HG03558 (cell line): Measurements from ENCODE around the gene MPRIP.

Experiments used
- ATAC-seq: cut with Tn5 transposase; IDR thresholded peaks from one replicate; pipeline ENCODE4 v1.9.1; 2021; ENCODE audit warnings: moderate number of reproducible peaks; ENCODE audit not compliant: unreplicated experiment; ENCODE audit errors: extremely low read depth

Gene MPRIP

GRCh38 chr17:17080181-17080631 is 37.9 kb downstream of the MPRIP start:
- no peak for ATAC-seq

- no peak for ATAC-seq
Measured at GRCh38 chr17:17080781-17081180, 38.5 kb downstream of the MPRIP start.

GRCh38 chr17:17081304-17081940 is 39.2 kb downstream of the MPRIP start:
- ATAC-seq: no peak

- ATAC-seq: no peak
Measured at GRCh38 chr17:17082878-17083277, 40.6 kb downstream of the MPRIP start.

GRCh38 chr17:17084317-17084835 is 42.1 kb downstream of the MPRIP start:
- no peak for ATAC-seq

GRCh38 chr17:17084941-17085340 is 42.7 kb downstream of the MPRIP start:
- ATAC-seq: no peak

GRCh38 chr17:17086585-17086984 is 44.3 kb downstream of the MPRIP start:
- no peak for ATAC-seq

GRCh38 chr17:17087424-17088015 is 45.3 kb downstream of the MPRIP start:
- no peak for ATAC-seq

- no peak for ATAC-seq
Measured at GRCh38 chr17:17088086-17088485, 45.8 kb downstream of the MPRIP start.

GRCh38 chr17:17088541-17089525 is 46.6 kb downstream of the MPRIP start:
- ATAC-seq: no peak

- no peak for ATAC-seq
Measured at GRCh38 chr17:17089796-17090641, 47.8 kb downstream of the MPRIP start.

GRCh38 chr17:17090642-17091103 is 48.4 kb downstream of the MPRIP start:
- no peak for ATAC-seq

GRCh38 chr17:17091276-17091675 is 49.0 kb downstream of the MPRIP start:
- no peak for ATAC-seq

- ATAC-seq: no peak
Measured at GRCh38 chr17:17091856-17092756, 49.8 kb downstream of the MPRIP start.

- ATAC-seq: no peak
Measured at GRCh38 chr17:17093764-17094163, 51.5 kb downstream of the MPRIP start.

GRCh38 chr17:17096438-17097178 is 54.4 kb downstream of the MPRIP start:
- ATAC-seq: no peak

- no peak for ATAC-seq
Measured at GRCh38 chr17:17097763-17098345, 55.6 kb downstream of the MPRIP start.
